COLO829 (cell line): ENCODE results near the gene CREB3L1.

Source experiments
- DNase-seq: peaks from one replicate; pipeline ENCODE4 v3.0.0; 2012; ENCODE audit warnings: low spot score

Gene CREB3L1

GRCh38 chr11:46327829-46328228 is 50.4 kb downstream of the CREB3L1 start:
- DNase-seq, result no peak

- DNase-seq, result no peak
Measured at GRCh38 chr11:46330154-46330553, 52.7 kb downstream of the CREB3L1 start.

- no peak for DNase-seq
Measured at GRCh38 chr11:46330563-46331281, 53.3 kb downstream of the CREB3L1 start.

- DNase-seq, result no peak
Measured at GRCh38 chr11:46331282-46331984, 54.0 kb downstream of the CREB3L1 start.

- DNase-seq, result no peak
Measured at GRCh38 chr11:46332093-46332567, 54.7 kb downstream of the CREB3L1 start.

GRCh38 chr11:46332568-46333393 is 55.3 kb downstream of the CREB3L1 start:
- DNase-seq, result no peak

GRCh38 chr11:46333394-46333947 is 56.0 kb downstream of the CREB3L1 start:
- DNase-seq, result no peak

GRCh38 chr11:46334211-46334610 is 56.7 kb downstream of the CREB3L1 start:
- no peak for DNase-seq

GRCh38 chr11:46335271-46335670 is 57.8 kb downstream of the CREB3L1 start:
- no peak for DNase-seq

GRCh38 chr11:46335890-46336562 is 58.6 kb downstream of the CREB3L1 start:
- DNase-seq, result no peak

- no peak for DNase-seq
Measured at GRCh38 chr11:46336563-46337180, 59.2 kb downstream of the CREB3L1 start.

- DNase-seq, result no peak
Measured at GRCh38 chr11:46337626-46338345, 60.3 kb downstream of the CREB3L1 start.

GRCh38 chr11:46338636-46338987 is 61.1 kb downstream of the CREB3L1 start:
- no peak for DNase-seq

GRCh38 chr11:46338988-46339666 is 61.7 kb downstream of the CREB3L1 start:
- no peak for DNase-seq

- DNase-seq, result no peak
Measured at GRCh38 chr11:46339816-46340215, 62.4 kb downstream of the CREB3L1 start.

GRCh38 chr11:46341454-46341853 is 64.0 kb downstream of the CREB3L1 start:
- no peak for DNase-seq

GRCh38 chr11:46342239-46342638 is 64.8 kb downstream of the CREB3L1 start:
- DNase-seq, result no peak

- no peak for DNase-seq
Measured at GRCh38 chr11:46343520-46343919, 66.1 kb downstream of the CREB3L1 start.

- DNase-seq, result no peak
Measured at GRCh38 chr11:46345131-46345597, 67.7 kb downstream of the CREB3L1 start.

GRCh38 chr11:46345881-46346484 is 68.5 kb downstream of the CREB3L1 start:
- no peak for DNase-seq
